Measurements from ENCODE around the gene TRIM62. TPM values are rescaled to one million over a fixed set of nuclear protein-coding genes. Genes with fewer than 3 reads are reported as not detected.

Gene TRIM62
- total RNA-seq, 1 donor from 2014 or later, result 4.4 TPM

DNA sequence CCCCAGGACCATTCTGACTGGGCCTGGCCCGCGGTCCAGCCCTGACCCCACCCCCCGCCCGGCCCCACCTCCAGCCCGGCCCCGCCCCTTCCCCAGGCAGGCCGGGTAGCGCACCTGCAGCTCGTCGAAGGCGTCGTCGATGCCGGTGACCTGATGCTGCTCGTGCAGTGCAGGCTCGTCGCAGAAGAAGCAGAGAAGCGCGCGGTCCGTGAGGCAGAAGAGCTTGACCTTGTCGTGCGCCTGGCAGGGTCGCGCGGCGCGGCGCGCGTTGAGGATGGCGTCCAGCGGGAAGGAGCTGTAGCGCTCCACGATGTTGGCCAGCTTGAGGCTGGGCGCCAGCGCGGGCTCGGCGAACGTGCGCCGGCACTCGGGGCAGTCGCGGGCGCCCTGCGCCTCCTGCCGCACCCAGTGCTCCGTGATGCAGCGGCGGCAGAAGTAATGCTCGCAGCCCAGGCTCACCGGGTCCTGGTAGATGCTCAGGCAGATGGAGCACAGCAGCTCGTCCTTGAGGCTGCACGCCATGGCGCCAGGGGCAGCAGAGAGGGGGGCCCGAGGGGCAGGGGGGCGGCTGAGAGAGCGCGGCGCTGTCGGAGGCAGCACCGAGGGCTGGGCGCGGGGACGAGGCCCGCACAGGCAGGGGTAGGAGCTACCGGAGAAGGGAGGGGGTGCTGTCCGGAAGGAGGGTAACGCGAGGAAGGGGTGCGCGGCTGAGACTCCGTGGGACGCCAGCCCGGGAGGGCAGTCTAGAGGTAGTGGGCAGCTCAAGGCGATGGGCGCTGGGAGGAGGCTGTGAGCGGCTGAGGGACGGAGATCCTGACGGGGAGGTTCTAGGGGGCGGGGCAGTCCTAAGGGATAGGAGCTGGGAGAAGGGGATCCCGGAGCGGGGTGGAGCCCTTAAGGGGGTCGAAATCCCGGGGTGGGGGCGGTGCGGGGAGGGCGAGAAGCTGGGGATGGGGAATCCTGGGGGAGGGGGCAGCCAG, 642 bp downstream of the TRIM62 start:
- DNase-seq (ENCODE audit: low spot score), result no peak

DNA sequence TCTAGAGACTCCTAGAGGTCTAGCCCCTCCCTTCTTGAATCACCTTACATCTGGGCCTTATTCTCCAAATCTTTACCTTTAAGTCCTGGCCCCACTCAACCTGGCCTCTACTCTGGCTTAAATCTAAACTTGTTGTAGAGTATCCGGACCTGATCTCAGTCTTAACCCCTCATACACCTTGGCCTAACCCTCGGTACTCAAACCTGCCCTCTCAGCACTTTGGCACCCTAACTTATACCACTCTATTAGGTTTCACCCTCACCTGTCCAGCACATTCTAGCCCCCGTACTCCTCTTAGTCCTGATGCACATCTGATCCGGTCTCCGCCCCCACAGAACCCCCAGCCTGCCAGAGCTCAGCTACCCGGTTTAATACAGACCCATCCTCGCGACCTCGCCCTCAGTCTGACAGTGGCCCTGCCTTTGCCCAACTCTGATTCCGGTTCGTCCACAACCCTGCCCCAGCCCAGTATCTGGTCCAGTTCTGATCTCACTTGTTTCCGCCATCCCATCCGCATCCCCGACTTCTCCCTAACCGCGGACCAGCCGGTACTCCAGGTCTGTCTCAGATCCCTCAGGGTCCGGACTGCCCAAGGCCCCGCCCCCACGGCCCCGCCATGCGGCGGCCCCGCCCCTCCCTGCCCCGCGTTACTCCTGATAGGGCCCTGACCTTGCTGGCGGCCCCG, 1.5 kb downstream of the TRIM62 start:
- DNase-seq (ENCODE audit: low spot score), result peak; percentile 93

DNA sequence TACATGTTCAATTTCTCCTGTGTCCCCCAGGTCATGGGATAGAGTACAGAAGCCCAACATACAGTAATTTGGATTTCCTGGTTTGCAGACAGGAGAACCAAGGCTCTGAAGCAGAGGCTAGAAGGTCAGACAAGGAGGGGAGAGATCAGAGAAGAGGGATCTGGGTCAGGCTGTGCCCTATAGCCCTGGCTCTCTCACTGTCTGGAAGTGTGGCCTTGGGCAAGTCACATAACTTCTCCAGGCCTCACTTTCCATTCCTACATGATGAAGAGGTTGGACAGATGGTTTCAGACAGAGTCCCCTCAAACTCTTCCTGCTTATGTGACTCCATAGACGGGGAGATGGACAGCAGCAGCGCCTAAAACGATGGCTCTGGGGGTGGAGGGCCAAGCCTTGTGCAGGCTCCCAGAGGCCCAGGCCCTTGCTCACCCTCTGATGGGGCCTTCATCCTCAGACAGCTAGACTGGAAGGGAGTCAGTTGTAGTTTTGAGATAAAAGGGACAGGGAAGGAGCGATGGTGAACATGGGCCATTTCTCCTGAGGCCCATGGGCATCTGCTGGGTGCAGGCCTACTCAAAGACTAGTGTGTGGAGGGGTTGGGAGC, 2.9 kb downstream of the TRIM62 start:
- no peak for DNase-seq (ENCODE audit: low spot score)

GRCh38 chr1:33177996-33178540, 3.8 kb downstream of the TRIM62 start:
- no peak for DNase-seq (ENCODE audit: low spot score)

DNA sequence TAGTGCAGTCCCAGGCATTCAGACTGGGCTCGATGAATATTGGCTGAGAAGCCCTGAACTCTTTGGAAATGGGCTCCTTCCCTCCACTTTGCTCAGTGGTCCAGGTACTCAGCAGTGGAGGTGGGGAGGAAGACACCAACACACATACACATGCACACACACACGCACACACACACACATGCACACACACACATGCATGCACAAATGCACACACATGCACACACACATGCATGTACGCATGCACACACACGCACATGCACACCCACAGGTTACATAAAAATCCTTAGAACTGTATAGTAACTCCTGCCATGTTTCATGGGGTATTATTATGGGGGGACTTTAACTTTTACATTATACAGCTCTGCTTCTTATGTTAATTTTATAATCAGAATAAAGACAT, 5.0 kb downstream of the TRIM62 start:
- DNase-seq (ENCODE audit: low spot score), result no peak

DNA sequence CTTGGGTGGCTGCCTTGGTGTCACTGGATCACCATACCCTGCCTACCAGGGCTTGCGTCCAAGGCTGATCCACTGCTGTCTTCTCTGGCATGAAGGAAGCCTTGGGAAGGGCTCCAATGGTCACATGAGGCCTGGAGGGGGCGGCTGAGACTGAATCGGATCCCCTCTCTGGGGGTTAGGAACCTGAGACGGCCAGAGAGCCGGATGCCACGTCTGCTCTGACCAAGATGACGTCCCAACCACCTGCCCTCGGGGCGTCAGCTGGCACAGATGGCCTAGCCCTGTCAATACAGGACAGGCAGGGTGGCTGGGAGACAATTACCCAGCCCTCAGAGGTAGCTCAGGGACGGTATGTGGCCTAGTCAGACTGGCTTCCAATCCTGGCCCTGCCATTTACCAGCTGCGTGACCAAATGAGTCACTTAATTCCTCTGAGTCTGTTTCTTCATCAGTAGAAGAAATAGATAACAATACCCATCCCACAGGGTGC, 5.4 kb downstream of the TRIM62 start:
- DNase-seq (ENCODE audit: low spot score), result no peak

DNA sequence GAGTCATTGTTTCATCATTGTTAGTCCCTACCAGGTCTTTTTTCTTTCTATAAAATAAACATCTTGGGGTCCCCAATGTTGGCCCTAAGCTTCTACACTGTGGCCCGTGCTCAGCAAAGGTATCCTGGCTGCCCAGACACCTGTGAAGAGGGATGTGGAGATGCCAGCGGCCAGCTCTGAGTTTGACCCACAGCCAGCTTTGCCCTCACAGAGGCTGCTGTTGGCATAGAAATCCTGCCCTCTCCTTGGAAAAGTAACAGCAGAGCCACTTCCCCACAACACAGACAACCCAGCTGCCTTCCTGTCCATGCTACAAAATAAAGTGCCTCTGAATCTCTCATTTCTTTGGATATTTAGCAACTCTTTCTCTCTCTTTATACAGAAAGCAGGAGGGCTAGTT, 6.0 kb downstream of the TRIM62 start:
- DNase-seq (ENCODE audit: low spot score), result no peak

DNA sequence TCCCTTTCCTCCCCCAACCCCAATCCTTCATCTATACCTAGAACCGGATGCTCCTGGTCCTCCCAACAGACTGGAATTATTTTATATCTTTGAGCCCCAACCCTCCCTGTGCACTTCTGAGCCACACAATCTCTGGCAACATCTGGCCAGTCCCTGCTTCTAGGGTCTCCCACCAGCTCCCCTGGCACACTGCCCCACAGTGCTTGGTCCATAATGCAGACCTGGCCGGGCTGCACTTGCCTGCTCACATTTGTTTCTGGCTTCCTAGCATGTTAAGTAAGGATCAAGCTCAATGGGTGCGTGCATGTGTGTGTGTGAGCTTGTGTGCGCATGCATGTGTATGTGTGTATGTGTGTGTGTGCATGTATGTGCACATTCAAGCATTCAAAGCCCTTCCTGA, 8.8 kb downstream of the TRIM62 start:
- DNase-seq (ENCODE audit: low spot score), result no peak

- DNase-seq (ENCODE audit: low spot score), result no peak
These were observed 9.6 kb downstream of the TRIM62 start for GRCh38 chr1:33171977-33172813.

DNA sequence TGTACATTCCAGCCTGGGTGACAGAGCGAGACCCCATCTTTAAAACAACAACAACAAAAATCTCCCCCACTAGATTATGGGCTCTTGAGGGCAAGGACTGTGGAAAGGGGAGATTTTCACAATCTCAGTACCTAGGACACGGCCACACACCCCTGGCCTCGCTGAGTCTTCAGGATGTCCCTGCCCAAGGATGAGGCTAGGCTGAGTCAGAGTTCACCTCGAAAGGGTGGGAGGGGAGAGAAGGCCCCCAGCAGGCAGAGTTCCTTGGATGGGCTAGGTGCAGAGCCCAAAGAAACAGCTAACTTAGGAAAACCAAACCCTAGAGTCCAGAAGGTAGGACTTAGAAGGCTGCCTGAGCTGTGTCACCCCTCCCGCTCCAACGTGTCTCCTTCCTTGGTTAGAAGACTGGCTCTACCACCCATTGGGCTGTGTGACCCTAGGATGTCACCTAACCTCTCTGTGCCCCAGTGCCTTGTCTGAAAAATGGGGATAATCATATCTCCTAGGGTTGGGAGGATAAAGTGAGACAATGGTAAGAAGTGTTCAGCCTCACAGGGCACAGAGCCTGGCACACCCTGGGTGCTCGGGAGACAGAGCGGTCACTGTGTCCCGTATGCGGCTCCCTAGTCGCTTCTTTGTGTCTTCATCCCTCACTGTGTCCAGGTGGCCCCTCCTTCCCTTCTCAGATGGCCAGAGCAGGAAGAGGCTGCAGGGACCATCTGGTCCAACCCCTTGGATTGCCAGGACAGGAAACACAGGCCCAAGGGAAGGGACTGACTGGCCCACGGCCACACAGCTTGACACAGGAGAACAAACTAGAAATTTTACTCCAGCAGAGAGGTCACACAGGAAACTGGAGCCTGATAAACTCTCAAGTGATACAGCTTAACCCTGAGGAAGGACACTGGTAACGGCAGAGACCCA, 11.2 kb downstream of the TRIM62 start:
- DNase-seq (ENCODE audit: low spot score), result no peak

DNA sequence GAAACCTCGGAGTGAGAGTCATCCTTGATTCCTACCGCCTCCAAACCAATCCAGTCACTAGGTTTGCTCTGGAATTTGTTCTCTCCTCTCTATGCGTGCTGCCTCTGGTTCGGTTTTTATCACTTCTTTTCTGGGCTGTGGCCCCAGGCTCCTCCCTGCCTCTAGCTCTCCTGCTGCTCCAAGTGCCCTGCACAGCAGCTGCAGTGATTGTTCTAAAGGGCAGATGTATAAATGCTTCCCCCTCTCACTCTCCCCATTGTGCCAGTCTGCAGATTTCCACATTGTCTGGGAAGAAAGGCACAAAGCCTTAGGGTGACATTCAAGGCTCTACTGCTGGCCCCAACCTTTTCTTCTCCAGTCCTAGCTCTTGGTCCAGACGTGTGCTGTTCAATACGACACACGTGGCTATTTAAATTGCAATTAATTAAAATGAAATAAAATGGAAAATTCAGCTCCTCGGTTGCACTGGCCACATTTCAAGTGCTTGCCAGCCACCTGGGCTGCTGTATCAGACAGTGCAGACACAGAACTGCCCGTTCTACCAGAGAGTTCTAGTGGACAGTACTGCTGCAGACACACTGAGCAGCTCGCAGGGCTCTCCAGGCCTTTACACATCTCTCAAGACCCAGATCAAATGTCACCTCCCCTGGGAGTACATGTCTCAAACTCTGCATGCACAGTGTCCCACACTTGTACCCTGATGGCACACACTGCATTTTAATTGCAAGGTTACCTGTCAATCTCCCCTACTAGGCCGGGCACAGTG, 12.4 kb downstream of the TRIM62 start:
- no peak for DNase-seq (ENCODE audit: low spot score)

DNA sequence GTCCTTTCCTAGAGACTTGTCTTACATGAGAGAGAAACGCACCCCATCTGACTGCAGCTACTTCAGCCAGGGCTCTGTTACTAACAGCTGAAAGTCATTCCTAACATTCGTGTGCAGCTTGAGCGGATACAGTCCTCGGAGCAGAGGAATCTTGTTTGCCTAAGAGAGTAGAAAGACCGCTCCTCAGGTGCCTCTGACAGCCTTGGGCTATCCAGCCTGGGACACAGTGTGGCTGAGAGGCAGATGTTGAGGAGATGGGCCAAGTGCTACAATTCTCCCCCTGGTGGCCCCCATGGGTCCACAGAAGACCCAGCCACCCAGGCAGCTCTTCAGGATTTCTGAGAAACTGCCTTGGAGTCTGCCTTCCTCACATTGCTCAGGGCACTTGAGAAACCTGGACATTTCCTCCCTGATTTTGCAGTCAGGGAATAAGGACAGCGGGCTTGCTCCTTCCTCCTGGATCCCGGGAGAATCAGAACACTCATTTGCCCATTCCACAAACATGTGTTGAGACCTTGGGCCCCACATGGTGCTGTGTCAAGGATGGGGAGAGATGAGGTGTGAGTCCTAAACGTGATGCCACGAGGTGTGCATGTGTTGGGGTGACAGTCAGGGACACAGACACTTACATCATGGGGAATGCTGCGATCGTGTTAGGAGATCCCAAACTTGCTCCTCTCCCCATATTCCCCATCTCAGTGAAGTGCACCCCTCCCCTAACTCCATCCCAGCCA, 13.1 kb downstream of the TRIM62 start:
- no peak for DNase-seq (ENCODE audit: low spot score)

DNA sequence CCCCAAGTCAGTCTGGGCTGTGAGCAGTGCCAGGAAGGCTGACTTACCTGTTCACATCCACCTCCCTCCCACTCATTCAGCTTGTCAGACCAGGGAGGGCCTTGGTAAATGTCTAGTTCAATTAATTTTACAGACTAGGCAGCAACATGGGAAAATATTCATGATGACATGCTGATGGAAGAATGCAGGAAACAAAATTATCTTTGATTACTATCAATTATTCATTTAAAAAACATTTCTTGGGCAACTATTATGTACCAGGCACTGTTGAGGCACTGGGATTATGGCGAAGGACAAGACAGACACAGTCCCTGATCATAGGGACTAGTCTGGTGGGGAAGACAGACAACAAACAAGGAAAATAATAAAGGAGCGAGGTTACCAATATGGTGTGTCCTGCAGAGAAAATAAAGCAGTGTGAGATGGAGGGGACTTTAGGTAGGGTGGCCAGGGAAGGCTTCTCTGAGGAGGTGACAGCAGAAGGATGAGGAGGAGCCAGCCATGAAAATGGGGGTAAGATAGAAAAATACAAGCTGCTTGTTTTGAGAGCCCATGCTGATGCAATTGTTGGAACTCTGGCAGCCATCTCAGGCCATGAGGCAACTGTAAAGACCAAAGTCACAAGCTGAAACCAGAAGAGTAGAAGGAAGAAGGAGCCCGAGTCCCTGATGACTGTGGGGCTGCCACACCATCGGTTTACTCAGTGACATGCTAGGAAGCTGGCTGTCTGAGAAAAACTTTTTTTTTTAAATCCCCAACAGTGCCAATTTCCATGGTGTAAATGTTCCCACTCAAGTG, 14.0 kb downstream of the TRIM62 start:
- DNase-seq (ENCODE audit: low spot score), result no peak

- no peak for DNase-seq (ENCODE audit: low spot score)
These were observed 16.0 kb downstream of the TRIM62 start for GRCh38 chr1:33165809-33166208.

DNA sequence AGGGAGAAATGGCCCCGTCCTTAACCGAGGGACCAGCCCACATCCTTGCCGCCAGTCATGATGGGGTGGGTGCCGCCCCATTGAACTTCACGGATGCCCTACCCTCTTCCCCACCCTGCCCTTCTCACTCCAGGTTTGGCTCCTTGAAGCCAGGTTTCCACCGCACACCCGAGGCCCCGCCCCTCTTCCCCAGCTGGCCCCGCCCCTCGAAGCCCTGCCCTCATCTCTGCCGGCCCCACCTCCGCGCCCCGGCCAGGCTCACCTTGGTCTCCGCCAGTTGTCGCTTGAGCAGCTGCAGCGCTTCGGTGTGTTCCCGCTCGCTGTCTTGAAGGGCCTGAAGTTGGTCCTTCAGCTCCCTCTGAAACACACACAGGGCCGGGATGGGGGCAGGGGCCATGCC, 16.6 kb downstream of the TRIM62 start:
- DNase-seq (ENCODE audit: low spot score), result no peak

DNA sequence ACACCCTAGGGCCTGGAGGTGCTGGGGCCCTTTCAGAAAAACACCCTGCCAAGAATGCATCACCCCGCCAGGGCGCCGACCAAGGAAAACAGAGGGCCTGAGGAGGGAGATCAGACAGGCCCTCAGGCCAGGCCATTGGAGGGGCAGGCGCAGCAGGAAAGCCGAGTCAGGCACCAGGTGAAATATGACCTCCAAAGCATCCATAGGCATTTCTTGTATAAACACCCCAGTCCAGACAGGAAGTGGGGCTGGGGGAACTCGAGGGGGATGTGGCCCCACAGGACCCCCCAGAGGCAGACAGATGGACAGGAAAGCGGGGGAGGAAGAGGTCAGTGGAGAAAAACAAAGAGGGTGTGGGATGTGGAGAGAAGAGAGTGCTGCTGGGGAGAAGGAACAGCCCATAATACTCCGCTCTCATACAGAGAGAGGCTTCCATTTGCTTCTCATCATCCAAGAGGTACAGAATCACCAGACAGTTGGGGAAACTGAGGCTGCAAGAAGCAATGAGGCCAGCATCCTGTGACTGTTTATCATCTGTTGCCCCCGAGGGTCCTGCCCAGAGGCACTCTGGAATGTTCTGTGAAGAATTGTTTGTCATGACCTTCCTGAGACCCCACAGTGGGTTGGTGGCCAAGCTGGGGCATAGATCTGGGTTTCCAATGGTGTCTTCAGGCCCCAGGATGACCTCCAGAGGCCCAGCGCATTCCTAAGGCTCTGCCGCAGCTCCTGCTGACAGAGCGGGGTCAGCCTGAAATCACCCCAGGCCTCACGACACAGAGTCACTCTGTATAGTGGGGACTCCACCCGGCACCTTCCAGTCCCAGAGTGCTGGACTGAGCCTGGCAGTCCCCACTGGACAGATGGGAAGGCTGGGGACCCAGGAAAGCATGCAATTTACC, 18.0 kb downstream of the TRIM62 start:
- DNase-seq (ENCODE audit: low spot score), result no peak

Measured in mesenteric fat pad (tissue), 1 donor.